ENCODE data around the gene TPD52L1.

- TF ChIP-seq CTCF (IDR thresholded peaks at IDR 0.05; ENCODE audit: poor library complexity): no peak
- TF ChIP-seq EZH2 (IDR thresholded peaks at IDR 0.05; ENCODE audit: borderline replicate concordance): no peak
- TF ChIP-seq EZH2phosphoT487 (IDR thresholded peaks at IDR 0.05; ENCODE audit: low read depth, severe bottlenecking, unreplicated experiment): no peak
These were observed 149.4 kb downstream of the TPD52L1 start for GRCh38 chr6:125302840-125303511.

All from hepatocyte (in vitro differentiated cells).